ENCODE data around the gene RPS2.

GRCh38 chr16:2003231-2003826 lies 38.7 kb upstream of the RPS2 start:
- TF ChIP-seq, protein P1, sequence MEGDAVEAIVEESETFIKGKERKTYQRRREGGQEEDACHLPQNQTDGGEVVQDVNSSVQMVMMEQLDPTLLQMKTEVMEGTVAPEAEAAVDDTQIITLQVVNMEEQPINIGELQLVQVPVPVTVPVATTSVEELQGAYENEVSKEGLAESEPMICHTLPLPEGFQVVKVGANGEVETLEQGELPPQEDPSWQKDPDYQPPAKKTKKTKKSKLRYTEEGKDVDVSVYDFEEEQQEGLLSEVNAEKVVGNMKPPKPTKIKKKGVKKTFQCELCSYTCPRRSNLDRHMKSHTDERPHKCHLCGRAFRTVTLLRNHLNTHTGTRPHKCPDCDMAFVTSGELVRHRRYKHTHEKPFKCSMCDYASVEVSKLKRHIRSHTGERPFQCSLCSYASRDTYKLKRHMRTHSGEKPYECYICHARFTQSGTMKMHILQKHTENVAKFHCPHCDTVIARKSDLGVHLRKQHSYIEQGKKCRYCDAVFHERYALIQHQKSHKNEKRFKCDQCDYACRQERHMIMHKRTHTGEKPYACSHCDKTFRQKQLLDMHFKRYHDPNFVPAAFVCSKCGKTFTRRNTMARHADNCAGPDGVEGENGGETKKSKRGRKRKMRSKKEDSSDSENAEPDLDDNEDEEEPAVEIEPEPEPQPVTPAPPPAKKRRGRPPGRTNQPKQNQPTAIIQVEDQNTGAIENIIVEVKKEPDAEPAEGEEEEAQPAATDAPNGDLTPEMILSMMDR (IDR thresholded peaks at IDR 0.05), result no peak
- no peak for TF ChIP-seq POLR2A (IDR thresholded peaks at IDR 0.05)
- TF ChIP-seq POLR2AphosphoS5 (IDR thresholded peaks at IDR 0.05; ENCODE audit: insufficient read depth in 1 of 2, low read depth in 1 of 2), result no peak
